Middle frontal gyrus (tissue), 1 donor: ENCODE results near the gene MKX.
"Not testable (repeated sequence)": the region's sequence is repeated elsewhere in the genome, so short reads cannot be mapped to it uniquely, and the experiment has no call there.

ENCODE experiments used
- DNase-seq: peaks from one replicate; pipeline ENCODE4 v3.0.0-alpha.2; 2015; ENCODE audit warnings: low spot score; ENCODE audit errors: extremely low spot score

The MKX gene

DNA sequence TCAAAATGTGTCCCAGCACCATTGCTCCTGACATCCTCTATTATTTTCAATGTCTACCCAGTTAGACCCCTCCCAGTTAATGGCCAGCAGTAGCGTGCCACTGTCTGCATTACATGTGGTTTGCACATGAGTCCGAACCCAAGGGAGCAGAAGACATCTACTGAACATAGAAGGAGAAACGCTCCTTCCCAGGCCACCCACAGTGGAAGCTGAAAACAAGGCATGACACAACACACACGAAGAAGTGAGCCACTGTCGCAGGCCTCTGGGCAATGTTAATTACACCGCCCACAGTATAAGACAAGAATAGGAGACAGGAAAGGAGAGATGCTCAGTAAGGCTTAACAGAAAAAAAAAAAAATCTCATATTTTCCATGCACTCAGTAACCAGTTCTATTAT lies 50.5 kb downstream of the MKX start:
- DNase-seq, result no peak

DNA sequence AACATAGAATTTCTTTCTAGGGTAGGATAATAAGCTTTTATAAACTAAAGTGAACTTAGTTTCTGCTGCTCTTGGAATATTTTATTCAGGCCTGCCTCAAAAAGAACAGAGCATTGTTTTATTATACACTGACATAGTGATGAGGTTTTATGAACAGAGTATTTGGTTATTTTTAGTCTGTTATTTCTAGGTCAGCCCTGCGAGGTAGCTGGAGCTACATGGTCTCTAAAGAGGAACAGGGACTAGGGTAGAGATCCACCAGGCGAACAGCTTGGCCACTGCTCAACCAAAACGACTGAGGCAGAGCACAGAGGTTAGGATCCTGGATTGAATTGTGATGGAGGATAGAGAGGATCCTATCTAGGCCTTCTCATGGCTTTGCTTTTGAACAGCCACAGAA lies 53.0 kb downstream of the MKX start:
- DNase-seq, result no peak

DNA sequence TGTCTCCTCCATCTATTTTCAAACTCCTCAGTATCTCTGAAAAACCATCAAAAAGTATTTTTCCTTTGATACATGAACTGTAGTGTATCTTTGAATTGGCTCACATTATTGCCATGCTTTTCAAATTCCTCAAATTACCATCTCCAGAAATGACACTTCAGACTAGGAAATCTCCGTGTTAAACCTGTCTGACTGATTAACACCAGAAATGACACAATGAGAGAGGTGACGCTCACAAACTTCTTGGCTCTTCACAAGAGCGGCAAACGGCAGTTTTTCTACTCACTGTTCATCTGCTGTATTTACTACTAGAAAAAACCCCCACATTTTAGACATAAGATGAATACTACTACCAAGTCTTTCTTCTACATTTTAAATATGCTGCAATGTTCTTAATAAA lies 56.6 kb downstream of the MKX start:
- DNase-seq, result no peak

DNA sequence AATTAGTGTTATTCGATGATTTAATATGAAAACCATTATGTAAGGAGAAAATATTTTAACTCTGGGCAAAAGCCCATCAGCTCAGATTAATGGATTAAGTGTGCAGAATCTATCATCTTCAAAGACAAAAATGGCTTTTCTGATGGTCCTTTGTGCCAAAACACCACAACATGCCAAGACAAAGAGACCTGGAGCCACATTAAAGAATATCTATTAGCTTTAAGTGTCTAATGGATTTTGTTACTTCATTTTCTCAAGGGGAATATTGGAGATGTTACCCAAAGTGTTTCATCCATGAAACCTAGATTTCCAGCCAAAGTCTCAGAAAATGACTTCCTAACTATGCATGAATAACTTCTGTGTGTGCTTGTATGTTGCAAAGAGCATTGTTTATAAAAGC lies 57.3 kb downstream of the MKX start:
- DNase-seq, result no peak

DNA sequence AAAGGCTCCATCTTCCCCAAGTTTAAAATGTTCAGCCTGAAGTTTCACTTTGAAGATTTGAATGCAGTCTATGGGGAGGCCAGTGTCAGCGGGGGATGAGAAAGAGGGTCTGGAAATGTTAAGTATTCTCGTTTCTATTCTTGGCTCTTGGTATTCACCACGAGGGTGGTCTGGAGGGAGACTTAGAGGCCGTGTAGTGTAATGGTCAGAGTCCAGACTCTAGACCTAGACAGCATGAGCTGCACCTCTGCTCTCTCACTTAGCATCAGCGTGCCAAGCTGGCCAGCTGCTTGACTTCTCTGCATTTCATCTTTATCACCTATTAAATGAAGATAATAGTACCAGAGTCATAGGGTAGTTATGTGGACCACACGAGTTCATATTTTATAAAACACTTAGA lies 57.9 kb downstream of the MKX start:
- no peak for DNase-seq

DNA sequence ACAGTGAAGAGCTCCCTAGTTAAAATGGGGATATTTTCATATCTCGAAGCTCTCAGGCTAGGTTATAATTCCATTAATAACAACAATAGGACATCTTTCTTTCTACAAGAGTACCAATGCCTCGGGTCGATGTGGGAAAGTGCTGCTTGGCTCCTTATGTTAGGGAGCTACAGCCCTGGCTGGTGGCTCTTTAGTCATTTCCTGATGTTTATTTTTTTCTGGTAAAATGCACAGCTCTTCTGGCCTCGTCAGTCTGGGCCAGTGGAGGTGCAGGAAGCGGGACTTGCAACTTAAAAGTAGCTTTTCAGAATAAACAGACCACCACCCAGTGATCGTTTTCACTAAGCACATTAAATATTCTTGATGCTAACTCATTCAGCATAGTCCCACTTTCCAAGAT lies 58.3 kb downstream of the MKX start:
- DNase-seq, result no peak

DNA sequence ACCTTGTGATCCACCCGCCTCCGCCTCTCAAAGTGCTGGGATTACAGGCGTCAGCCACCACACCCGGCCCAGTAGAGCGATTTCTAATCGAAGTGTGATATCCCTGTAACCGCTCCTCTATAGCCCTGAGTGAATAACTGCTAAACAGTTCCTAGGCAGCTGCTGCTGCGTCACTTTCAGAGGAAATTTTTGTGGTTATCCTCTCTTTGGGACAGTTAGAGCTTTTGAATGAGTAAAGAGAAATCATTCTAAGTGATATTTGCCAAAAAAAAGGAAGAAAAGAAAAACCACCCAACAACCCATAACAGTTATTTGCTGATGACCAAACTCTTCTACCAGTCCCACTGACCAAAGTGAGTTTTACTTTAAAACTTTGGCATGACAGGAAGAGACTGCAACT lies 59.9 kb downstream of the MKX start:
- no peak for DNase-seq

DNA sequence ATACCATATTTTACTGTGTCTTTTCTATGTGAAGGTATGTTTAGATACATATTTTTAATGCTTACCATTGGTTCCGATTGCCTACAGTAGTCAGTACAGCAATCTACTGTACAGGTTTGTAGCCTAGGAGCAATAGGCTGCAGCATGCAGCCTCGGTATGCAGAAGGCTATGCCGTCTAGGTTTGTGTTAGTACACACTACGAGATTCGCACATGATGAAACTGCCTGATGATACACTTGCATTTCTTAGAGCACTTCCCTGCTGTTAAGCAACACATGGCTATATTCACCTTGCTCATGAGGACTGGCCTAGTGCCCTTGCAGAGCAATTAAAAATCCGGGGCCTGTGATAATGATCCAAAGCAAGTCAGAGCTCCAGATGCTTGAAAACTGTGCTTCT lies 62.4 kb downstream of the MKX start:
- no peak for DNase-seq

DNA sequence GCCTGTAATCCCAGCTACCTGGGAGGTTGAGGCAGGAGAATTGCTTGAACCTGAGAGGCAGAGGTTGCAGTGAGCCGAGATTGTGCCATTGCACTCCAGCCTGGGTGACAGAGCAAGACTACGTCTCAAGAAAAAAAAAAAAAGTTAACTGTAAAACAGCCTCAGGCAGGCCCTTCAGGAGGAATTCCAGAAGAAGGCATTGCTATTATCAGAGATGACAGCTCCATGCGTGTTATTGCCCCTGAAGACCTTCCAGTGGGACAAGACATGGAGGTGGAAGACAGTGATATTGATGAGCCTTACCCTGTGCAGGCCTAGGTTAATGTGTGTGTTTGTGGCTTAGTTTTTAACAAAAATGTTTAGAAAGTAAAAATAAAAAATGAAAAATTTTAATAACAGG lies 63.8 kb downstream of the MKX start:
- DNase-seq, result not testable (repeated sequence)

DNA sequence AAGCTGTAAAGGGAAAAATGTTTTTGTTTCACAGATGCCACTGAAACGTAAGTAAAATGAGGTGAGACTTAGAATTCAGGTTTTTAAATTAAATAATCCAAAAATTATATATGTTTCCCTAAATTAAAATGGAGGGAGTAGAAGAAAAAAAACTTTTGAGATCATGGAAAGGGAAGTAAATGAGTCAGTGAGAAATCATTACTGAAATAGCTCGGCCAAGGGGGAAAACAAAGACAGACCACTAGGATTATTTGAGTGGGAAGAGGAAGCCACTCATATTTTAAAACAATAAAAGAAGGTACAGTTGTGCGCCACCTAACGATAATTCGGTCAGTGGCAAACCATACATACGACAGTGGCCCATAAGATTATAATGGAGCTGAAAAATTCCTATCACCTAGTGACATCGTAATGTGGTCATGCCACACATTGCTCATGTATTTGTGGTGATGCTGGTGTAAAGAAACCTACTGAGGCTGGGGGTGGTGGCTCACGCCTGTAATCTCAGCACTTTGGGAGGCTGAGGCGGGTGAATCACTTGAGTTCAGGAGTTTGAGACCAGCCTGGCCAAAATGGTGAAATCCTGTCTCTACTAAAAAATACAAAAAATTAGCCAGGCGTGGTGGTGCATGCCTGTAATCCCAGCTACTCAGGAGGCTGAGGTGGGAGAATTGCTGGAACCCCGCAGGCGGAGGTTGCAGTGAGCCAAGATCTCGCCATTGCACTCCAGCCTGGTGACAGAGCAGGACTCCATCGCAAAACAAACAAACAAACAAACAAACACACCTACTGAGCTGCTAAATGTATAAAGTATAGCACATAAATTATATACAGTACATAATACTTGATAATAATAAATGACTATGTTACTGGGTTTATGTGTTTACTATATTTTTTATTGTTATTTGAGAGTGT lies 64.7 kb downstream of the MKX start:
- DNase-seq, result no peak

DNA sequence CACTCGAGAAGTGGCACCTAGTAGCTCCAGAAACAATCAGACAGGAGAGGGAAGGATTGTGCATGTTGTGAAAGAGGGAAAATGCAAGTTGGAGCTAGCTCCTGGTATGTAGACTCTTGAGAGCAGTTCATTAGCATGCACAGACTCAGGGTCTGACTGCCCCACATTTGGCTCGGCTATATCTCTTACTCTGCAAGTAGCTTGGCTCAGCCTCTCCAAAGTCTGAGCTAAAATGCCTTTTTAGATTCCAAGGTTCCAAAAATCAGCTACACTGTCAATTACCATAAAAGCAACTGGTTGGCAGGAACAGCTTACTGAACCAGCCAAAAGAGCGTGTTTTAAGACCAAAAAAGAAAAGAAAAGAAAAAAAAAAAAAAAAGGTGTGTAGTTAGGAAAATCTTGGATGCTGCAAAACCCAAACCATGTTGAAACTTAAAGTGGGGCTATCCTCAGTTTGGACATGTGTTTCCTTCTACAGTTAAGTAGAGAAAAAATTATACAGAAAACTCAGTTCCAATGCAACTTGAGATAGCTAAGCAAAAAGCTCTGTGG lies 65.5 kb downstream of the MKX start:
- DNase-seq, result no peak

DNA sequence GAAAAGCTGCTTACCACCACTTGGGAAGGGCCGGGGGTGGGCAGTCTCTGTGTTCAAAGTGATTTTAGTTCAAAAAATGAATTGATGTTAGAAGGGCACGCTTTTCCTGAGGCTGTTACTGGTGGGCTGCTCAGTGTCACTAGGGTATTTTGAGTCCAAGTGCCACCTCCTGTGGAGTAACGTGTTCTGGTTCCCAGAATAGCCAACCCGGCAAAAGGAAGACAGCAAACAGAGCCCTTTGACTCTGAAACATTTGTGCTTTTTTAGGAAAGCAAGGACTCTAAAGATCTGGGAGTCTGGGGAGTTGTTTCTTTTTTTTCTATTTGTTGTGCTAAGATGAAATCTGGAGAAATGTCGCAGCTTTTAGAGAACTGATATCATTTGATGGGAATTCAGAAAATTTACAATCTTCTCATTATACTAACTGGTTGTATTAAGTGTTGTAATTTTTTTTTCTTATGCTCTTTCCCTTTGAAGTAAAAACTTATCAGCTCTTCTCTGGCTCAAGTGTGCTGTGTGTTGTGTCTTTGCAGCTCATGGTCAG lies 66.2 kb downstream of the MKX start:
- DNase-seq, result no peak

DNA sequence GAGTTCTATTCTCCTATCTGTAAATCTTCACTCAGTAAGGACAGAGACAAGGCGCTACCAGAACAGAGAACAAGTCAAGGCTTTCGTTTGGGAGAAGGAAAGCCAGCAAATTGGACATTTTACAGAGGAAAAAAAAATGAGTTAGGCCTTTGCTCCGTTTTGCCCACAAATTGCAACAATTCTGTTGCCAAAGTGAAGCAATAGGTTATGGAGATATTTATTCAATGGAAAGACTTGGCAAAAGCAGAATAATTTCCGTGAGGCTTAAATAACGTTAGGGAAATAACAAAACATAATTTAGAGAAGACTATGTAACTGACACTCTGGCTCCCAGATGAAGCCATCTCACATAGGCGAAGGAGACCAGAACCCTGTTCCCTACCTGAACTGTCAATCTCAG lies 67.5 kb downstream of the MKX start:
- no peak for DNase-seq

DNA sequence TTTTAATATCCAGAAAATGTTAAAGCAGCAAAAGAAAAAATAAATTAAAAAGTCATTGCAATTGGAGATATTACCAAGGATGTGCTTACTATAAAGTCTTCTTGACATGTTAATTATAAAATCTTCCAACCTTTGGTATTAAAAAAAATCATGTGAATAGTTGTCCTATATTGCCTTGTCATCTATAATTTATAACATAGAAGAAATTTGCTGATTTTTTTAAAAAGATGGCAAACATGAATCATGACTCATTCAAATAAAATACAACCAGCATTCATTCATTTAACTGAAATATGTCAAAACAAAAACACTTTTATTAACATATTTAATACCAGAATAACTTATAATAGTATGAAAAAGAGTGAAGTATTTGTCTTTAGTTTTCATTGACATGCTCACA lies 72.6 kb downstream of the MKX start:
- DNase-seq, result no peak

DNA sequence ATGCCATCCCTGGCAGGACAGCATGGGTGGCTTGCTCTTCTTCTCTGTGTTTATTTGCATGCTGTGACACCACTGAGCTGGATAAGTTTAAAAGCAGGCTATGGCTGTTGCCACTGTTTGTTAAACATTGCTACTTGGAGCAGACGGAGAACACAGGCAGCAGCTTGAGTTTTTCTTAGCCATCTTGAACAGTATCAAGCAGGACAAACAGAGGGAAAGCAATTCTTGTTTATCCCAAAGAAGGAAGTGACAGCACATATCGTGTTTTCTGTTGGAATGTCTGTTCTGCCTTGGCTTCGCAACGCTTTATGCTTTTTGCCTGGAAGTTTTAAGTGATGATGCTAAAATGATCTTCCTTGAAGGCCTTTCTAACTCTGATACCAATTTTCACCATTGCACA lies 73.8 kb downstream of the MKX start:
- DNase-seq, result no peak

DNA sequence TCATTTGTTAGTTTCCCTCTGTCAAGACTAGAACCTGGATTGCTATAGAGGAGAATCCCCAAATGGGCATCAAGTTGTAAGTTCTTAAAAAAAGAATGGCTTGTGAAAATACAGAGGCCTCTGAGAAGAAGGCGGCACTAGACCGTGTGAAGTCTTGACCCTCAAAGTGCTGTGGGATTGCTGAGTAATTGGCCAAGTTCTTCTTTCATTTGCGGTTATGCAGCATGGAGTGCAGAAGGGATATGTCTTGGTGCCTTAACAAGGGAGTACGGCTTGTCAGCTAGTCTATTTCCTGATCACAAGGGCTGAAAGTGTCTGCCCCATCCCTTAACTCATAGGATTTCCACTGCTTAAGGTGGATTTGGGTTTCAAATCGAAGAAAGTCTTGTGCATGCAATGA lies 81.2 kb downstream of the MKX start:
- no peak for DNase-seq

DNA sequence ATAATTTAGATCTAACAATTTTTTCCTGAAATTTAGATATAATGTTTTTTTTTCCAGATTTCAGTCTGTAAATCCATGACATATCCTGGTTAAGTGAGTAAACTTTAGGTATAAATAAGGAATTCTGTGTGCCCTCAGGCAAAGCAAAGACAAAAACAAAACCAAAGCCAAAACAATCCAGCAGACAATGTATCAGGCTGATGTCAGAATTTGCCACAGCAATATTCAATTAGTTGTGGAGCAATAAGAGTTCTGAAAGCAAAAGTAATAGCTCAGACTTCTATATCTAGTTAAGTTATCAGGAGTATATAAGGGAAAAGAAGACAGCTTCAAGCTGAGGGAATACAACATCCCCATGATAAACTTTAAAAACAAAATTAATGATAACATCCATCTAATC lies 82.0 kb downstream of the MKX start:
- no peak for DNase-seq

DNA sequence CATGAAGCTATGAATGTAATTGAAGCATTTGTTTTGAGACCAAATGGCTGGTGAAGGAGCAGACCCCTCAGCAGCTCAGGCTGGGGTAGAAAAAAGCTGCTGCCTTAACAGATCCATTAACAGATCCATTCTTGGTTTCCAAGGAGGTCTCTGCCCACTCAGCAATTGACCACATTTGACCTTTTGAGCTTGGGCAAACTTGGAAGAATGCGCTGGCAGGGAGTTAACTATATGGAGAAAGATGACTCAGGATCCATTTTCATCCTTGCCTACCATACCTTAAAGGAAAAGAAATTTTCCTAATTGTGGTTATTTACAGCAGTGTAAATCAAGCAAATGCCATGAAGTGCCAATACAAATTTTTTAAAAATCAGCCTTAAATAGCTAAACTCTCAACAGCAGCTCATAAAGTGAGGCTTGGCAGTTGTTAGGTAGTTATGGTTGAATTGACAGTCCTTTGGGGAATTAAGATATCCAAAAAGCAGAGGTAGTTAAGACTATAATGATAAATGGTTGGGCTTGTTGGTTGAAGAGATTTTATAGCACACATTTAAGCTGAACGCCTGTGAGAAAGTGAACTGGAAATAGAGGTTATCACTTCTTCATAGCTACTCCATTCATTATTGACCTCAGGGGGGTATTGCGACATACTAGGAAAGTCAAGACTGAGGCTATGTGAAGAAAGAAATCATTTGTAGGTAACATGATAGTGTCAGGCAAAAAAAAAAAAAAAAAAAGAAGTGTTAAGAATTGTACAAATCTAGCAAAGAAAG lies 83.9 kb downstream of the MKX start:
- DNase-seq, result no peak

DNA sequence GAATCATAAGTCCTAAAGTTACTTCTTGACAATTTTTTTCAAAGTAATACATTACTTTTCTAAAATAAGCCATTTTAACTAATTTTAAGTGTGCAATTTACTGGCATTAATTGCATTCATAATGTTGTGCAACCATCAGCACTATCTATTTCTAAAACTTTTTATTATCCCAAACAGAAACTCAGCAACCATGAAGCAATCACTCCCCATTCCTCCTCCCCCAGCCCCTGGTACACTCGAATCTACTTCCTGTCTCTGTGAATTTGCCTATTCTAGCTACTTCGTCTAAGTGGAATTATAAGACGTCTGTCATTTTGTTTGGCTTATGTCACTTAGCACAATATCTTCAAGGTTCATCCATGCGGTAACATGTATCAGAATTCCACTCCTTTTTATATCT lies 84.9 kb downstream of the MKX start:
- no peak for DNase-seq

DNA sequence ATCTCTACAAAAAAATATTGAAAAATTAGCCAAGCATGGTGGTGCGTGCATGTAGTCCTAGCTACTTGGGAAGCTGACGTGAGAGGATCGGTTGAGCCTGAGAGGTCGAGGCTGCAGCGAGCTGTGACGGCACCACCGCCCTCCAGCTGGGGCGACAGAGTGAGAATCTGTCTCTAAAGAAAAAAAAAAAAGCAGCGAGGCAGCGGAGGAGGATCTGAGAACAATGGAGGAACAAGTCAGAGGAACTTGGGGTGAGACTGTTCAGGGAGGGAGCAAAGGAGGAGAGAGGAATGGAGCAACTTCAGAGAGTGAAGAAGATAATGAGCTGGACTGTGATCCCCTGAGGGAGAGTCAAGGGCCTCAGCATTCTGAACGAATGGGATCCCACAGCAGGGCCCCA lies 85.4 kb downstream of the MKX start:
- no peak for DNase-seq

DNA sequence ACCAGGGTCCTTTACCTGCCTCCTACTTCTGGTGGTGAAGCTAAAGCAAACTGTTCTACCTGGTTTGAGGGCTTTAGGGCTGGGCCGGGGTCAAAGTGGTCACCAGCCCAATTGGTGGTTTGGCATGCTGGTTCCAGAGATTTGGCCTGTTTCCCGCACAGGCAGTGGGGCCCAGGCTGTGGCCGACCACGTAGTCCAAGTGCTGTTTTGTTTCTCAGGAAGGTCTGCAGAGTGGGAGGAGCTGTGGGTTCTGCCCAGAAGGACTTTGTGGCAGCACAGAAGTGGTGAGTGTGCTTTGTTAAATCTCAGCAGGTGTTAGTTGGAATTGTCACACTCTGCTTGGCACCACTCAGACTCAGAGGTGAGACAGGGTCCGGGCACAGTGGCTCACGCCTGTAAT lies 85.8 kb downstream of the MKX start:
- no peak for DNase-seq

DNA sequence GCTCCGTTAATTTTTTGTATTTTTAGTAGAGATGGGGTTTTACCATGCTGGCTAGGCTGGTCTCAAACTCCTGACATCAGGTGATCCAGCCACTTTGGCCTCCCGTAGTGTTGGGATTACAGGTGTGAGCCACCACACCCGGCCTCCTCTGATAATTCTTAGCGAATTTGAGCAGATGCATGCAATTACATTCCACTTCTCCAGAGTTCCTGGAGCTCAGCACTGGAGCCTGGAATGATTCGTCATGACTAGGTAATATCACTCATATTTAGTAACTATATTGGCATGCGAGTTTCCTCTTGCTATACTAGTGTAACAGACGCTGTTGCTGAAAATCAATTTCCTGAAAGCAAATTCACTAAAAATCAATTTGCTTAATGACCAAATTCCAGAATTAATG lies 86.8 kb downstream of the MKX start:
- DNase-seq, result no peak
